Amniotic epithelial cell (primary cell): ENCODE results near the gene TNK2.

ENCODE experiments used
- DNase-seq: peaks from one replicate; pipeline ENCODE4 v3.0.0-alpha.2; 2010; ENCODE audit warnings: low read depth

Gene TNK2

DNA sequence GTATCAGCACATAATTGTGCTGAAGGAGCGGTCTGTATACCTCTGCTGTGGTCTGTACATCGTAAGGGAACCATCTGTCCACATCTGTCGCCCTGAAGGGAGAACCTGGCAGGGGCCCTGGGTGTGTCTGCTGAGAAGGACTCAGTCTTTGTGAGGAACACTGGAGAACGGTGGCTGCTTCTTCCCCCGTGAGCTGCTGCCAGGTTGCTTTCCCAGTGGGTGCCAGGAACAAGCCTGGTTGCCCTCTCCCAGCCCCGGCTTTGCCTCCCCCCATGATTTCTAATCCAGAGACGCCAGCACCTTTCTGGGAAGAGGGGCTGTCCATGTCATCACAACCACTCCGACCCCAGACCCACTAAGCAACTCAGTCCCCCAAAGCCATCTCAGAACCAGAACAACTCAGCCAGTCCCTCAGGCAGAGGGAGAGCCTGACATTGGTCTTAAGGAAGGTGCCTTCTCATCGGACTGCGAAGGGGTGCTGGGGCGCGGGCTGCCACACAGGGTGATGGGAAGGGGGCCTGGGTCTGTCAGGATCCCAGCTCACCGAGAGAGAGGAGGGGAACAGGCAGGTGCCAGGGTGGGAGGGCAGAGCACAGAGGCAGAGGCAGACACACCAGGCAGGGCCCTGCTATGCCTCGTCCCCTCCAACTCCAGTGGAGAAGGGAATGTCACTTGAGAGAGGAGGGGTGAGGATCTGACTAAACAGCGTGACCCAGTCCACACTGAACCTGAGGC is 8.5 kb downstream of the TNK2 start:
- no peak for DNase-seq

DNA sequence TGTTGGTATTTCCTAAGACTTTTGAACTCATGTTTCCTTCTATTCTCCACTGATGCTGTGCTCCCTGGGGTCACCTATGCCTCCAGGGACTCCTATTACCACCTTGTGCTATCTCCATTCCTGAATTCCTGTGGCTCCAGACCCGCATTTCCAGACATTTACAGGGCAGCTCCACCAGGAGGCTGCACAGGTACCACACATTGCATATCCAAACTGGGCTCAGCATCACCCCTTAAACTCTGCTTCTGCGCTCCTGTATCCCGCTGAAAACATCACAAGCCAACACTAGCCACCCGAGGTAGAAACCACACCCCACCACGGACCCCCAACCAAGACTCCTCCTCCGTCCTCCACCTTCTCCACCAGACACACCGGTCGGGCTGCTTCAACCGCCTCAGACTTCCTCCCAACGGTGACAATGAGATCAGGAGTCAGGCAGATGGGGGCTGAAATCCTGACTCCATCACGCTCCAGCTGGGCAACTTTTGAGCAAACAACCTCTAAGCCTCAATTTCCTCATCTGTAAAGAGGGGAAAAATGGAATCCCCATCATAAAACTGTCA is 10.4 kb downstream of the TNK2 start:
- peak; percentile 15 for DNase-seq

DNA sequence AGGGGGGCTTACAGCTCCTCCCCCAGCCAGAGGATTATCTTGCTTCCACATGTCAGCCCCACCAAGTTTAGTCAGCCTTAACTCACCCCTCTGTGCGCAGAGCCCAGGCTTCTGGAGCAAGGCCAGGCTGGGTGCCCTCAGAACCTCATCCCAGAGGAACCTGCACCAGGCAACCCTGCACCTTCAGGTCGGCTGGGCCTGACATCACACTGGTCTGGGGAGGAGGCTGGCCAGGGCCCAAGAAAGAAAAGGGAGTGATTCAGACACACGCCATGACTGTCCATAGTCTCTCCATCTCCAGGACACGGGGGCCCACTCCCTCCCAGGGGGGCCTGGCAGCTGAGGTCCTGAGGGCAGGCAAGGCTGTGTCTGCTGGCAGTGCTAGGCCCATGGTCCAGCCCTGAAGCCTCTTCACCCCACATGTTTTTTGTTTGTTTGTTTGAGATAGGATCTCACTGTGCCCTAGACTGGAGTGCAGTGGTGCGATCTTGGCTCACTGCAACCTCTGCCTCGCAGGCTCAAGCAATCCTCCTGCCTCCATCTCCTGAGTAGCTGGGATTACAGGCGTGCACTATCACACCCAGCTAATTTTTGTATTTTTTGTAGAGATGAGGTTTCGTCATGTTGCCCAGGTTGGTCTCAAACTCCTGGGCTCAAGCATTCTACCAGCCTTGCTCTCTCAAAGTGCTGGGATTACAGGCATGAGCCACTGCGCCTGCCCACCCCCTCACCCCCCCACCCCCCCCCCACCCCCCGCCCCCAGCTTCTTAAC is 11.1 kb downstream of the TNK2 start:
- peak; percentile 72 for DNase-seq

DNA sequence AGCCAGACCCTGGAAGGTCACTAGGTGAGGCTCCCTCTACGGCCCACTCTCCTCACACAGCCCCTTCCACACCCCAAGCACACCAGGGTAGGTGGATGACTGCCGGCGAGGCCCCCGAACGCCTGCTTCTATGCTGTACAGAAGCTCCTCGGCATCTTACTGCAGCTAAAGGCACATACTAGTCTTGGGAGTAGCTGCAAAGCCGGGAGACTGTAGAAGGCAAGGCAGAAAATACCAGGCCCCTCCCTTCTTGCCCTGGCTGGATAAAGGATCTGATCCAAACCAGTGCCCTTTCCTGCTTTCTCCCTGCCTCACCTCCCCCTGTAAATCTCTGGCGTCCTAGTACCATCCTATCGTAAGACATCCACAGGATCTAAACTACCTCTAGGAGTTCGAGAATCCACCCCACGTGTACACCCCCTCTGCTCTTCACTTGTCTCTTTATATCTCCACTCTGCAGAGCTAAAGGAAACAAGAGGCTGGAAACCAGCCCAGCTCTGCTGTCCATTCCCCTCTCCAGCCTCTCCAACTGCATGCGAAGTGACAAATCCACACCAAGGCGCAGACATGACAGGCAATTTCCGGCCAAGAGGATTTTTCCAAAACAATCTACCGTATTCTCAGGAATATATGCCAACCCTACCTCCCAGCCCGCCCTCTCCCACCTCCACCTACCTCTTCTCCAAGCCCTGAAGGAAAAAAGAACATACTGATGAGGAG is 11.8 kb downstream of the TNK2 start:
- DNase-seq: peak; percentile 65

DNA sequence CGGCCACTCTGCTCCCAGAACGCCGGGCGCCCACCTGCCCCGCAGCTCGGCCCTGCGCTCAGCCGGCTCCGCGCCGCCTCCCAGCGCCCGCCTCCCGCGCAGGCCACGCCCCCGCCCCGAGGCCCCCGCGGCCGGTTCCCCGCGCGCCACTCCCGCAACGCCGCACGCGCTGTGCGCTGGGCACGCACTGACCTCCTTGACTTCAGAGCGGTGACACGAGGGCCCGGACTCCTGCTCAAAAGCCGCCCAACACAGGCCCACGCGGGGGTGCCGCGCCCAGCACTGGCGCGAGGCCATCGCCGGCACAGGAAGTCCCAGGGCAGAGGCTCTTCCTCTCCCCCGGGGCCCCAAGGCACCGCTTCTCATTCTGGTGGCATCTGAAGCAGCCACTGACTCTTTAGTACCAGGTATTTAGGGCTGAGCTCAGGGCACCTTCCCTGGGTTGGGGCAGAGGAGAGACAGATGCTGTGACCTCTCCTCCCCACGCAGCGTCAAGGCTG is 12.4 kb downstream of the TNK2 start:
- no peak for DNase-seq

DNA sequence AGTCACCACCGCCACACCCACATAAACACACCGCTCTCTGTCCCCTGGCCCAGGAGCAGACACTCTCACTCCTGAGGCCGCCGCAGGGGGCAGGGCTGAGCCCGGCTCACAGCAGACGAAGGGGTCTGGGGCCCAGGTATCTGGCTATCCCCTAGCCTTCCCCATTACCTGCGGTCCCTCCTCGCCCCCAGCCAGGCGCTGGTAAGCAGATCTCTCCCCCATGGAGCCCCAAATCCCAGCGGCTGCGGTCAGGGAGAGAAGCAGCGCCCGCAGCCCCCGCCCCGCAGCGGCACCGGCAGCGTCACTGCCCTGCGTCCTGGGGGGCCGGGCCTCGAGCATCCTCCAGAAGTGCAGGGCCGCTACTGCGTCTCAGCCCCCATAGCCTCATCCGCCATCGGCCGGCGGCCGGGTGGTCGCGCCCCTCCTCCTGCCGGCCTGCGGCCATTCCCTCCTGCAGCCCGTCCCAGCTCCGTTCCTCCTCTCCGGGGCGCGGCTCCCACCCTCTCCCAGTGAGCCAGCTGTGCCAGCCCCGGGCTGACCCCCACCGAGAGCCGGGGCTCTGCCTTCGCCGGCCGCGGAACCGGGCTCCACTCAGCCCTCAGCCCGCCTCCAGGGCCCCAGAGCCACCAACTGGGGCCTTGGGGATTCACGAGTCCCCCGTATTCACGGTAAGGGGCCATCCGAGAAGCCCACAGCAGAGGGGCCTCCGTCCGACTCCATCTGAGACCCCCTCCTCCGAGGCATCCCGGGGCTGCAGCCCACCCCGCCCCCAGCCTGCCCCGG is 13.1 kb downstream of the TNK2 start:
- DNase-seq: no peak

DNA sequence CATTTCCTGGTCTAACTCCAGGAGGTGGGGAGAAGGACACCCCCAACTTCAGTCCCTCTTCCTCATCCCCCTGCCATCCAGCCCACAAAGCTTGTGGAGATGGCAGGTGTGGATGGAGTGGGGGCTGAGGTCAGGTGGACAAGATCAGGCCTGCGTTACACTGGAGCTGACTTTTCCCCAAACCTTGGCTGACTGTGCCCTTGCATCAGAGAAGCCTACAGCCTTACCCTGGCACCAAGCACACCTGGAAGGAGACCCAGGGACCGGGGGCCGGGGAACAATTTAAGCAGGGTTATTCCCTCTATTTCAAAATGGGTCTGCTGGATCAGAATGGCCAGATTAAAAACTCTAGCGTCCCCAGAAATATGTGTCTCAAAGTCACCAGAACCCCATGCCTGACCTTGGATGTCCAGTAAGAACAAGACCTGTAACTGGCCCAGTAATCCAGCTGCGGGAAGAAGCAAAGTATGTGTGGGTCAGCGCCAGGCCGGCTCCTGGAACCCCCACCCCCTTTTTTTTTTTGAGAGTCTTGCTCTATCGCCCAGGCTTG is 14.4 kb downstream of the TNK2 start:
- DNase-seq: no peak

DNA sequence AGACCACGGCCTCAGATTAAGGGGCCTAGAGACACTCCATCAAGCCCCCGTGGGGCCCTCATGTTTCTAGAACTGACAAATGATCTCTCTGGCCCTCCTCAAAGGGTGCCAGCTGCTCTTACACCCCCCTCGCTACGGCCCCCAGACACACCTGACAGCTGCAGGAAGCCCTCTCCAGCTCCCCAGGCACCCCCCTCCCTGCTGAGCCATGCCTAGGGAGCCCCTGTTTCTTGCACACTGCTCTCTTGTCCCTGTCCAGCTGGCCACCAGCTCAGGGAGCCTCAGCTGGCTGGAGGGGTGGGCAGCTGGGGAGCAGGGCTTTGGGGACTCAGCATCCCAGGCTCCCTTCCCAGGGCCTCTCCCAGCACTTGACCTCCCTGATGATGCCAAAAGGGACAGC is 14.8 kb downstream of the TNK2 start:
- DNase-seq: no peak

DNA sequence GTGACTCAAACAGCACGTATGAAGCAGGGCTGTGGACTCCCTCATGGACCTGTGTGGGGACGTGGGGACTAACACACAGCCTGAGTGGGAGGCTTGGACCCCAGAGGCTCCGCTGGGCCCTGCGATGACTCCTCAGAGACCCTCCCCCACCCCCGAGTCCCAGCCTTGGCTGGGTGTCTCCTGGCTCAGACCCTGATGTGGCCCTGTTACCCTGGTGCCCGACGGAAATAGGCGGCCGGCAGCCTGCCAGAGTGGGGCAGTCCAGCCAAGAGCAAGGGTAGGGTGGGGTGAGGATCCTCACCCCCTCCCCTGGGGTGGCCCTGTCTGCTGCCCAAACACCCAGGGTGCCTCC is 15.3 kb downstream of the TNK2 start:
- no peak for DNase-seq

DNA sequence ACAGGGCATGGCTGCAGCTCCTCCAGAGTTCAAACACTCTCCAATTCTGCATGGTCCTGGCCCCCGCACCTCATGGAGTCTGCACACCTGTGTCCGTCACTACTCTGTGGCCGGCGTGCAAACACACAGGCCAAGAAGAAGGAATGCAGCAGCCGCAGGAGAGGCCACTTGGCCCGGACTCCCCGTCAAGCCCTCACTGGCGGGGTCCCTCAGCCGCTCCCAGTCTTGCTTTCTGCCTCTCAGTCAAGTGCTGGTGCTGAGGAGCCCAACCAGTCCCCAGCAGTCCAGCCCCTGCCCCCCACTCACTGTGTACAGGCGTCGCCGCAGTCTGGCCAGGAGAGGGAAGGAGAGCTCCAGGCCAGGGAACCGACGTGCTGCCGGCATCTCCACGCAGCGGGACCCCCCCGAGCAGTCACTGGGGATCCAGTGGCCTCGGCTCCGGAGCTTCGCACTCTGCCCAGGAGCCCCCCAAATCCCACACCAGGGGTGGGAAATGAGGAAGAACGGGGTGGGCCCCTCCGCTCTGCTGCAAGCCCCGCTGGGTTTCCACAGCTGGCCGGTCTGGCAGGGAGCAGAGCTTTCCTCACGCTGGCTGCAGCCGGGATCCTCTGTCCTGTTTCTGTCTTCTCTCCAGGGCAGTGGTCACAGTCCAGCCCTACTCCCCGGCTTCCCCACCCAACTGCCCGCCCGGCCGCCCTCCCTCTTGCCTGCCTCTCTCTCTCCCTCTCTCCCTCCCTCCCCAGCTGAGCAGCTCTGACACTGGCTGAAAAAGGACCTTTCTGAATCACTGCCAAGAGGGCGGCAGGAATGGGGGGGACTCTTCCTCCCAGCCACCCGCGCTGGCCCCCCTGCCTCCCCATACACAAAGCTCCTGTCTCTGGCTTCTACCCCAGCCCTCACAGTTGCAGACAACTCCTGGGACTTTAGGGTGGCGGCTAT is 16.0 kb downstream of the TNK2 start:
- DNase-seq: peak; percentile 53

DNA sequence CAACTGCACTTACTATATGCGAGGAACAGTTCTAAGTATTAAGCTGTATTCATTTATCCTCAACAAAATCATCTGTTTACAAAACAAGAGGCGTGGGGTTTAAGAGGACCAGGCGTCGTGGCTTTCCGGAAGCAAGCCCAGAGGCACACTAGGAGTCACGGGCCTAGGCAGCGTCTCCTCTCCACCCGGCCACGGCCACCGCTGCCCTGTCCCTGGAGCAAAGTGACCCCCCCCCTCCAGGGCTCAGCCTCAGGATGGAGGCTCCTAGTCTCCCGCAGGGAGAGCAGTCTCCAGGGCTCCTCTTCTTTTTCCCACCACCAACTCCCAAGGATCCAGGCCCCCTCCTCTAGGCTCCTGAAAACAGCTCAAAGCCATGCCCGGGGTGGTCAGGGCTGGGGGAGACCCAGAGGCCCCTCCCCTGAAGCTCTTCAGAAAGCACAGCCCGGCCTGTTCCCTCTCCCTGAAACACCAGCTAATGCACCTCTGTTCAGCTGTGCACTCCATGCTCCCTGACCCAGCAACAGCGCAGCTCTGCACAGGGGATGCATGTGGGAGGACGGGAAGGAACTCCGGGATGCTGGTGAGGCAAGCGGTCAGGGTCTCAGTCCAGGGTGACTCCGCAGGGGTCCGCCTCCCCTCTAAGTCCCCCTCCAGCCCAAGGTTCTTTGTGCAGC is 16.8 kb downstream of the TNK2 start:
- no peak for DNase-seq

DNA sequence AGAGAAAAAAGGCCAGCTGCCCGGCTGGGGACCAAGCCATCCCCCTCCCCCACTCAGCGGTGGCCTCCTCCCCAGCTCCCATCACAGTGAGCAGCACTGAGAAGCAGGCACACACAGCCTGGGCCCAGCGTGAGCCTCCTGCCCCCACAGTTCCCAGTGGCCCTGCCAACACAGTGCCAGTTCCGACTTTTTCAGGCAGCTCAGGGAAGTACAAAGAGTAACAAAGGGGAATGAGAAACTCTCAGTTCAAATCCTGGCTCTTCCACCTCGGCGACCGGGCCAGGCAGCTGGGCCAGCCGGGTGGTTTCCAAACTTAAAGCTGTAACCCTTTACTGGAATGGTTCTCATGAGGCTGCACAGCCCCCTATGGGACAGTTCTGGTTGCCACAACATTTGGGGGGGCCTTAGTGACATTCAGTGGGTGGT is 18.5 kb downstream of the TNK2 start:
- DNase-seq: no peak

DNA sequence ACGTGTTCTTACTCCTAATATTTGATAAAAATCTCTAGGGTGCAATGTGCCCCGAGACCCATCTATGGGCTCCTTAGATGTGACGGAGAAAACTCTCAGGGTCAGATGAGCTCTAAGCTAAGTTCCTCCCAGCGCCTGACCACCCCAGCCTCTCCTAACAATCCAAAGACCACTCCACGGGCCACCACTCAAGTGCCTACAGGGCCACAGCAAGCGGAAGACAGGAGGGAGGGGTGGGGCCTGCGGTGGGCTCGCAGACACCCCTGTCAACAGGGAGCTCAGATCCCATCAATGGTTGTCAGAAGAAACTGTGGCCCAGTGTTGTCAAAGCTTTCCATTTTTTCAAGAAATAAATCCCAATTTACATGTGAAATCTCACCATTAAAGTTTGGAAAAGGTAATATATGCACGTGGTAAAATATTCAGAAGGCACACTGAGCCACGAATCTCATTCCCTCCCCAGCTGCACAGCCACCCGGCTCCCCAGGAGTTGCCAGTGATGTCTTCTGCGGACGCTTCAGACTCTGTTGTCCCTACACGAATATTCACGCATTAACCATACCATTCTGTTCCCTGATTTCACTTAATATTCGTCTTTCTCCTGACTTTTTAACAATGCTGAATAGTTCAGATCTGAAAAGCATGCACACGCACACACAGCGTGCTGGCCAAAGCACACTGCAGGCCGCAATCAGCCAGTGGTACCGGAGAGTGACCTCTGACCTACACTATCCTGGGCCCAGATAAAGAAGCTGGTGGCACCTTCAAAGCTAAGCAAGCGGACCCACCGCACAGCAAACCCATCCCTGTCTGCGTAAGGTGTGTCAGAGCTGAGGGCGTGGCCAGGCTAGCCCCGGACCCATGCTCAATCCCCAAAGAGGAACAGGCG is 19.1 kb downstream of the TNK2 start:
- DNase-seq: no peak

DNA sequence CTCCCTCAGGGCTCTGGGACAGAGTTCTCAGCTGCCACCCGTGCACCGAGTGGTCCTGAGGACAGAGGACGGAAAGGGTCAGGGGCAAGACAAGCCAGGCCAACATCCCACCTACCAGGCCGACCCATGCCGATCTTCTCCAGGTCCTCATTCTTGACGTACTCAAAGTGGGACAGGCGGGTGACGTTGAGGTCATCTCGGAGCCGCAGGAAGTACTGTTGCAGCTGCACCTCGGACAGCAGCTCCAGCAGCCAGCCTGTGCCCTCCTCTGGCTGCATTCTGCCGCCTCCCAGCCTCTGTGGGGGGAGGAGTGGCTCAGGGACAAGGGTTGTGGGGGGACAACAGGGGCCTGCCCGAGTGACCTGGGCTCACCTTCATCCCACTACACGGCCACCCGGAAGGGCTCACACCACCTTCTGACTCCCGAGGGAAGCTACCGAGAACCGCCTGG is 20.0 kb downstream of the TNK2 start:
- no peak for DNase-seq

DNA sequence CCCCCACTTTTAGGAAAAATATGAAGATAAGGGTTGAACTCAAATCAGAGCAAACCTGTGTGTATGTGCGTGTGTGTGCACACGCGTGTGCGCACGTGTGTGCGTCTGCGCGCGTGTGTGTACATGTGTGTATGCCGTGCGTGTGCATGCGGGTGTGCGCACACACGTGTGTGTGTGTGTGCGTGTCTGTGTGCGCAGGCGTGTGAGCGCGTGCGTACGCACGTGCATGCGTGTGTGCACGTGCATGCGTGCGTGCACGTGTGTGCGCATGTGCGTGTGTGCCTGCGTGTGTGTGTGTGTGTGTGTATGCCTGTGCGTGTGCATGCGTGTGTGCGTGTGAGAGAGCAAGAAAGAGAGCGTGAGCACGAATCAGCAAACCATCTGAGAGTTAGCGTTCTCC is 20.7 kb downstream of the TNK2 start:
- no peak for DNase-seq

DNA sequence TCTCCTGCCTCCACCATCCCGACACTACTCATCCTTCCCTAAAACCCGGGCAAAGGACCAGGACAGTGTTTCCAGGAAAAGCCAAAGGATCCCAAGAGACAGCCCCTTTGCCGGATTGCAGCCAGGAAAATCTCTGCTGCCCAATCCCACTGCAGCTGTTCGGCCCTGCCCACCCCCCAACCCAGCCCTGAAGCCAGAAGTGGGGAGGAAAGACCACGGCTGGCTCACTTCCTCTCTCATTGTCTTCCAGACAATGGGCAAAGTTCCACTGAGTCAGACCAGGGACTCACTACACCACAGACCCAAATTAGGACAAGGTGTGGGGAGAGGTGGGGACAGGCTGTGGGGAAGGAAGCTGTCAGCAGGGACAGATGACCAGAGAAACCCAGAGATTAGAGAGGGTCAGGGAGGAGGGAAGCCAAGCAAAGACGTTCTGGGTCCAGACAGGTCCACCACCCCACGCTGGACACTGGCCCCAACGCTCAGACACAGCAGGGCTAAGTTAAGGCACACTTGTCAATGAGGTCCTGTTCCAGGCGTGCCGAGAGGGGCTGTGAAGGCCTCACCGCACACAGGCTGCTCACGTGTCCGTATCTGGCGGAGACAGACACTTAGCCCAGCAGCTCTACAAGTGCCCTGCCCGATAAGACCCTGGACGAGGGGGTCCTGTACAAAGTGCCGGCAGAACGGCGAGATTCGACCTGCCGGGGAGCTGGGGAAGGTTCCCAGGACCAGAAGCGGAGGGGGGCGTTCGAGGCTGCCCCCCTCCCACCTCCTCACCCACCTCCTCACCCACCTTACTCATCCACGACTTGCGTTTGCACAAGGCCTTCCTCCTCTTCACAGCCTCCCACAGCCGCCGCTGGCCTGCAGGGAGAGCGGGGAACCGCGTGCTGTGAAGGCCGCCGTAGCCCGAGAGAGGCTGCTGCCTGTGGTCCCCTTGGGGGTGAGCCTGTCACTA is 21.9 kb downstream of the TNK2 start:
- no peak for DNase-seq
